Stimulated activated CD8-positive, alpha-beta memory T cell treated with anti-CD3 and anti-CD28 coated beads, Interleukin-4, amount 100 ng/mL, for 1 hour (primary cell): ENCODE data around the gene PSMF1.

ENCODE experiments used
- DNase-seq, 2 donors: peaks; one replicate each; pipeline ENCODE4 v3.0.0-alpha.2; 2020; ENCODE audit warnings: low read depth in 2 of 2, low spot score in 1 of 2

PSMF1 gene, protein sequence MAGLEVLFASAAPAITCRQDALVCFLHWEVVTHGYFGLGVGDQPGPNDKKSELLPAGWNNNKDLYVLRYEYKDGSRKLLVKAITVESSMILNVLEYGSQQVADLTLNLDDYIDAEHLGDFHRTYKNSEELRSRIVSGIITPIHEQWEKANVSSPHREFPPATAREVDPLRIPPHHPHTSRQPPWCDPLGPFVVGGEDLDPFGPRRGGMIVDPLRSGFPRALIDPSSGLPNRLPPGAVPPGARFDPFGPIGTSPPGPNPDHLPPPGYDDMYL

DNA sequence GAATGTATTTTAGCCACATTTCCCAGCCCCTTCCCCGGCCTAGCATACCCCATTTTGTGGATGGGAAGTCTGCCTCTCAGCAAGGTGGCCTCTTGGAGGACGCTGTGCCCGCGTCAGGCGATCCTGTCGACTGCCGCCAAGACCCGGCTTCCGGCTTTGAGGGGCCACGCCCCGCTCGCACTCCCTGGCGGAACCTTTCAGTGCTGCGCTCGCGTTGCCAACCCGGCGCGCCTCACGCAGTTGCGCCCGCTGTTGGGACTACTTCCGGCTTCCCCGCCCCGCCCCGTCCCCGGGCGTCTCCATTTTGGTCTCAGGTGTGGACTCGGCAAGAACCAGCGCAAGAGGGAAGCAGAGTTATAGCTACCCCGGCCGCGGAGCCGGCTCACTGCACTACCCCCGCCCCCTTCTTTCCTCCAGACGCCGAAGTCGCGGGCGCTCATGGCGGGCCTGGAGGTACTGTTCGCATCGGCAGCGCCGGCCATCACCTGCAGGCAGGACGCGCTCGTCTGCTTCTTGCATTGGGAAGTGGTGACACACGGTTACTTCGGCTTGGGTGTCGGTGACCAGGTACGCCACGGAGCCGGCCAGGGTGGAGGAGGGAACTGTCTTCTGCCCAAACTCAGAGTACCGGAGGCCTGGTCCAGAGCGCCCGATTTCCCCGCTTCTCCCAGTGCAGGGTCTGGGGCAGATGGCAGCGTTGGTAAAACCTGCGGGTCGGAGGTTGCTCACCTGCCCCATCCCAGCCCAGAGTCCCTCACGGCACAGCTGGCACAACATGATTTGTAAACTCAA lies at the start of gene PSMF1:
TSS of gene PSMF1 (plus strand) at position 267 of the 792 bp plus-strand sequence. CDS start at position 439, 172 bp downstream.
- peak; percentile 89 to 91 for DNase-seq

- DNase-seq: no peak
Observed at GRCh38 chr20:1072258-1072657, 46.1 kb upstream of the PSMF1 start.

- no peak for DNase-seq
Observed at GRCh38 chr20:1075616-1076015, 42.8 kb upstream of the PSMF1 start.

DNA sequence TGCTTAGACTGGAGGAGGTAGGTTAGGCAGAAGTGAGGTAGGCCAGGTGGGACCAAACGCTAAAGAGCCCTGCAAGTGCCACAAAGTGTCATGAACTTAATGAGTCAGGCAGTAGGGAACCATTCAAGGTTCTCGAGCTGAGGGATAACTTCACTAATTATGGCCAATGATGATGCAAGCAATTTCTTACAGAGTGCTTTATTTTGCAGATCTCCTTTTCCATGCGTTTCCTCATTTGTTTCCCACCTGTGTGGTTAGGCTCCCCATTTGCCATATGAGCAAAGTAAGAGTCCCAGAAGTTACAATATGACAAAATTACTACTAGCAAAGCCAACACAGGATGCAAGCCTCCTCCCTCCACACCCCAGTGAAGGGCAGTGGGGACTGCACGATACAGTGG lies 36.5 kb upstream of the PSMF1 start:
- no peak for DNase-seq

DNA sequence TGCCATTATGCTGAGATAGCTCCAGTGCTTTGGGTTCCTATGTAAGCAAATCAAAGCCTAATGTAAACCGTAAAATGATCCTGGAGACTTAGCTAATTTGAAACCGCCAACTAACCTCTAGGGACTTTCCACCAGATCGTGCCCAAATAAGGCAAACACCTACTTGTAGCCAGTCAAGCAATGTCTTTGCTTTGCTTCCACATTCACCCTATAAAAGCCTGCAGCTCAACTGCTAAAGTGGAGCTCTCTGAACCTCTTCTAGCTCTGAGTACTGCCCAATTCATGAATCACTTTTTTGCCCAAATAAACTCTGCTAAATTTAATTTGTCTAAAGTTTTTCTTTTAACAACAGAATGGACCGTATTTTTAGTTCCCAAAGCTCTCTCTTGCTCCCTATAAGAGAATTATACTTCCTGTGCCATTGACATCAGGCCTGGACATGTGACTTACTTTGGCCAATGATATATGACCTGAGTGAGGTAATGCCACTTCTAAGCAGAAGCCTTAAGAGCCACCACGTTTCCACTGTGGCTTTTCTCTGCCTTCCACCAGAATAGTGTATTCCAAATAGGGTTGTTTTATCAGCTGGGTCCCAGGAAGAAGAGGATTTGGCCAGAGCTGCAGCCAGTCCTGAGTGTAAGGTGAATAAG lies 34.8 kb upstream of the PSMF1 start:
- DNase-seq: no peak

GRCh38 chr20:1085492-1086276 lies 32.7 kb upstream of the PSMF1 start:
- no peak for DNase-seq

DNA sequence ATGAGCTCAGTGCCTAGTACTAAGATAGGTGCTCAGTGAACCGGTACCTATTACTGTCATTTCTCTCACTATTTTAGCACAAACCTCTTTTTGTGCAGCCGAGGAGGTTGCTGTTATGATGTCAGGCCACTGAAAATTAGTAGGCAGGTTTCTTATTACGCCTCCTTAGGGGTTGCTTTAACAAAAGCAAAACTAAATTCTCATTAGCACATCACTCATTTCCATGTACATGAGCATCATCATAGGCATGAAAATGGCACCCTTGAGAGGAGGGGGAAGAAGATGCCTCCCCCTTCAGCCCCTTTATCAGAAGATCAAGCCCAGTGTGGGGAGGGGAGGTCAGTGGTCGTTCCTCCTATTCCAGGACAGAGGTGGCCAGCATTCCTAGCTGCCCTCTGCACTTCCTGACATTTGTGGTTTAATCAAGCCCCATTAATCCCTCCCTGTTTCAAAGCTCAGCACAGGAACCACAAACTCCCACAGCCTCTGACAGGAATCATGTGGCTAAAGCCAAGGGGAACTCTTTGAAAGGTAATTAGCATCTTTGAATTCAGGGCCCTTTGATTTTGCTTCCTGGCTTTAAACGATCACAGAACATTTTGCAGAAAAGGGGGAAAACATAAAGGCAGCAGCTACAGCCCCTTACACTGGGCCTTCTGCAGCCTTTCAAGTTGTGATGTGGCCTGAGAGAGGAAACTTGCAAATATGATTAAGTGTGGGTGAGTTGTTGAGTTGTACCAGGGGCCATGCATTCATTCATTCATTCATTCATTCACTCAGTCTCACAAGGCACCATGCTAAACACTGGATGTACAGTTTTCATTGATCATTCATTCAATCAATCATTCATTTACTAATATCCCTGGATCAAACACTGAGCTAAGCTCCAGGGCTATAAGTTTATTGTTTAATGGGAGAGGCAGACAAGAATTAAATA lies 31.9 kb upstream of the PSMF1 start:
- DNase-seq: no peak

DNA sequence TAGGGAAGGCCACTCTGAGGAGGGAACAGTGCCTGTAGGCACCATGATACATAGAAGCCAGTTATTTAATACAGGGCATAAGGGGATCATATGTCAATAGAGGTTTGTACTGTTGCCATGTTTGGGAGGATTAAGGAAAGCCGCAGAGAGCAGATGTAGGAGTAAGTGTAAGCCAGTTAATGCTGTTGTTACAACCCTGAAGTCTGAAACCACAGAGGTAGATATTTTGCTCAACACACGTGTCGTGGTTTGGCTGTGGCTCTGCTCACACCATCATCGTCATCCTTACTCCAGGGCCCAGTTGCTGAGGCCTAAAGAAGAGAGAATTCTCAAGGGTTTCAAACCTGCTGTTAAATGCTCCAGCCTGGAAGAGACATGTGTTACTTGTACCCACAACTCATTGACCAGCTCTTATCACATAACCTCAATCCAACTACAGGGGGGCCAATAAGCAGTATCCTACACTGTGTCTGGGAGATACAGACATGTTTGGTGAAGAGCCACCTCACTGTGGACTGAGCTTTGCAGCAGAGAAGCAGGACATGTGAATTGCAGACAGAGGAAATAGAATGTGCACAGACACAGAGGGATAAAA lies 31.0 kb upstream of the PSMF1 start:
- DNase-seq: no peak

GRCh38 chr20:1094751-1095150 lies 23.7 kb upstream of the PSMF1 start:
- no peak for DNase-seq

- no peak for DNase-seq
Observed at GRCh38 chr20:1101533-1101932, 16.9 kb upstream of the PSMF1 start.

DNA sequence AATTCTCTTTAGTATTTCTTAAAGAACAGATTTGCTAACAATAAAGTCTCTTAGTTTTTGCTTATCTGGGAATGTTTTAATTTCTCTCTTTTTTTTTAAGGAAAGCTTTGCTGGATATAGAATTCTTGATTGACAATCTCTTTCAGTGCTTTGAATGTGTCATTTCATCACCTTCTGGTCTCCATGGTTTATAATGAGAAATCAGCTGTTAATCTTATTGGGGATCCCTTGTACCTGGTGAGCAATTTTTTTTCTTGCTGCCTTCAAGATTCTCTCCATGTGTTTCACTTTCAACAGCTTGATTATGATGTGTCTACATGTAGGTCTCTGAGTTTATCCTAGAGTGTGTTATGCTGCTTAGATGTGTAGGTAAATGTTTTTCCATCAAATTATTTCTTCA lies 16.4 kb upstream of the PSMF1 start:
- no peak for DNase-seq

DNA sequence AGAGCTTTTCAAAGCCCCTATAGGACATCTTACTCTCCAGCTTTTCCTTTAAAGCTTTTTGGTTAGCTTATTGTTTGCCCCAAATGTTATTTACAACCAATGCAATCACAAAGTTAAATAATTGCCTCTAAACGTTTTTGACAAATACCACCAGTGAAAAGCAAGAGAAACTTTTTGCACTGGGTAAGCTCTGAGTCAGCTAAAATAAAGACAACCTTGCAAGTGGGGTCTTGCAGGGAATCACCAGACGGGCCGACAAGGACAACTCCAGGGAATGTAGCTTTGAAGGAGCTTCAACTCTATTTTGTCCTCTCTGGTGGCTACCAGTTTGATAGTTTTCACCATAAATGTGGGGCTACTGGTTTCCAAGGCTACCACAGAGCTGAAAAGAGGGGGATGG lies 14.7 kb upstream of the PSMF1 start:
- no peak for DNase-seq

DNA sequence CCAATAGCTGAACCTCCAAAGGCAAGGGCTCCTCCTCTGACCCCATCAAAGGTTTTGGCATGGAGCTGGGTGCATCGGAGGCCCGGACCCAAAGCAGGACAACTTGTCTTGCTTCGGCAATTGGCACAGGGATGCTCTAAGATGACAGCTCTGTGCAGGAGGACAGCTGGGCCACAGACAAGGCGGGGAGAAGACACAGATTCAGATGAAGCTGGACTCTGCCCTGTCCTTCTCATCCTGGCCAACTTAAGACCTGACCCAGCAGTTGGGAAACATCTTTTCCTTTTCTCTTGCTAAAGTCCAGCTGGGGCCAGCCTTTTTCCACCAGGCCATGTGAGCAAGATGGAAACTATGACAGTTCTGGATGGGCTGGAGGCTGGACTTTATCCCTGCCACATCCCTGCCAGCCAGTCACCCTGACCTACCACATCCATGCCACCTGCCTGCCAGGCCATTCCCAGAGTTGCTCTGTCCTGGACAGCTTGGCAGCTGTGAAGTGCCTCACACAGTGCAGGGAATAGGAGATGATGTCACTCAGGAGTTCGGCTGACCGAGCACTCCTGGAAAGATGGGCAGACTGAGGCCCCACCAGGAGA lies 12.7 kb upstream of the PSMF1 start:
- DNase-seq: no peak

DNA sequence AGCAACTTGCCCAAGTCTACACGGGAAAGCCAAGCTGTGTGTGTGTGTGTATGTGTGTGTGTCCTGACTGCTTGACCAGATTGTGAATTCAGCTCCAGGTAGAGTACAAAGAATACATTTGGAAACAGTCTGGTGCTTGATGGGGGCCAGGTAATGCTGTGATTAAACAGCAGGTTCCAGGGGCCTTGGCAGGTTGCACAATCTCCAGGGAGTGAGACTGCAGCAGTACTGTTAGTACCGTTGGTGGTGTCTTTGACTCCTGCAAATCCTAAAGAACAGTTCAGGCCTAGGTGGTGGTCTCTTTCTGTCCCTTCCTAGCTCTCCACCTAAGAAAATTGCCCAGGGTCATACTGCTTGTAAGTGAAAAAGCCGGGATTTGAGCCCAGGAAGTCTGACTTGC lies 11.2 kb upstream of the PSMF1 start:
- no peak for DNase-seq

DNA sequence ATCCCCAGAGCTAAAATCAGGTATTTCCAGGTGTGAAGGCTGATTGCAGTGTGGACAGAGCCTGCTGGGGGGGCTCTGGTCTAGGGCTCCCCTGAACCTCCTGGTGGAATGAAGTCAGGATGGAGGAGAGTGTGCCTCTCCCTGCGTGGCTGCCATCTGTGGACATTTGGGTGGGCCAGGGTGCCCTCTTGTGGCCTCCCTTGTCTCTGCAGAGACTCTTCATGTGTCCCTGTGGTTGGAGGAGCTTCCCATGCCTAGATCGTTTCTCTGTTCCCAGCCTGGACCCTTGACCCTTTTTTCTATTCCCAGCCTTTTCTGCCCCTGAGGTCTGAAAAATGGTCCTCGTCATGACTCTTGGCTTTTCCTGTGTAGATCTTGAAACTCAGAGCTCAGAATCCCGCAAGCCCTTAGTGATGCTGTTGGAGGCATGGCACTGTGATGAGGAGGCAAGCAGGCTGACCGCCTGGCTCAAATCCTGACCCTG lies 9.9 kb upstream of the PSMF1 start:
- DNase-seq: peak; percentile 10 to 14

- DNase-seq: no peak
Observed at GRCh38 chr20:1112908-1113307, 5.5 kb upstream of the PSMF1 start.

- no peak for DNase-seq
Observed at GRCh38 chr20:1118004-1118335, 432 bp upstream of the PSMF1 start.

GRCh38 chr20:1119128-1119505 lies 715 bp downstream of the PSMF1 start:
- DNase-seq: no peak

DNA sequence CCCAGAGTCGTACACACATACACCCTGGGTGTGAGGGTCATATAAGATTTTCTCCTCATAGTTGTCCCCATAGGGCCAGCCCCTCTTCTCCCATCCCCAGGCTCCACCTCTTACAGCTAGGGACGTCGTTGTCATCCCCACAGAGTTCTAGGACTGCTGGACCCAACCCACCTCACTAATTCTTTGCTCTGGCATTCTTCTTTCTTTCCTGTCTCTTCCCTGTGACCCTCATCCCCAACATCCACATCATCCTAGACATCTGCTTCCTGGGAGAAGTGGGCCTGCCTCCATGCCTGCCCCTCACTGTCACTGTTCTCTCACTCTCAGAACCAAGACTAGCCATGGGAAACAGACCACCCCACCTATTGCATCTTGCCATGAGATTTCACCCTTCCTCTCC lies 1.1 kb downstream of the PSMF1 start:
- no peak for DNase-seq

GRCh38 chr20:1121429-1121828 lies 3.0 kb downstream of the PSMF1 start:
- DNase-seq: no peak
